GM21619 (cell line): Measurements from ENCODE around the gene STPG3.

Source experiments
- ATAC-seq: cut with Tn5 transposase; IDR thresholded peaks from one replicate; pipeline ENCODE4 v1.9.1; 2021; ENCODE audit not compliant: unreplicated experiment

Gene STPG3

GRCh38 chr9:137264067-137264466 lies 13.0 kb downstream of the STPG3 start:
- ATAC-seq, result no peak

DNA sequence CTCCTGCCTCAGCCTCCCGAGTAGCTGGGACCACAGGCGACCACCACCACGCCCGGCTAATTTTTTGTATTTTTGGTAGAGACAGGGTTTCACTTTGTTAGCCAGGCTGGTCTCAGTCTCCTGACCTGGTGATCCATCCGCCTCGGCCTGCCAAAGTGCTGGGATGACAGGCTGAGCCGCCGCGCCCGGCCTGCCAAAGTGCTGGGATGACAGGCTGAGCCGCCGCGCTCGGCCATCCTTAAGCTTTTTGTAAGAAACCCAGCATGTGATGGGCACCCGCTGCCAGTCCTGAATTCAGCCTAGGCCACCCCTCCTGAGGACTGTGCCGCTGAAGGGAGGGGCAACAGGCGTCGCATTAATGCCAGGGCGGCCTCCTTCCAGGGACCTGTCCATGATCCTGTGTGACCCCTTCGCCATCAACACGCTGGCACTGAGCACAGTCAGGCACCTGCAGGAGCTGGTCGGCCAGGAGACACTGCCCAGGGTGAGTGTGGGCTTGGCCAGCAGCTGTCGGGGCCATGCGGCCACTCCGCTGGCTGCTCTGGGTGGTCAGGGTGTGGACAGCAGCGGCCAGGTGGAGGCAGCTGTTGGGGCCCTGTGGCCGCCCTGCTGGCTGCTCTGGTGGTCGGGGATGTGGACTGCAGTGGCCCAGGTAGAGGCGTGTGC lies 14.5 kb downstream of the STPG3 start:
- ATAC-seq, result no peak

- ATAC-seq, result no peak
These were observed 15.1 kb downstream of the STPG3 start for GRCh38 chr9:137266162-137266527.

DNA sequence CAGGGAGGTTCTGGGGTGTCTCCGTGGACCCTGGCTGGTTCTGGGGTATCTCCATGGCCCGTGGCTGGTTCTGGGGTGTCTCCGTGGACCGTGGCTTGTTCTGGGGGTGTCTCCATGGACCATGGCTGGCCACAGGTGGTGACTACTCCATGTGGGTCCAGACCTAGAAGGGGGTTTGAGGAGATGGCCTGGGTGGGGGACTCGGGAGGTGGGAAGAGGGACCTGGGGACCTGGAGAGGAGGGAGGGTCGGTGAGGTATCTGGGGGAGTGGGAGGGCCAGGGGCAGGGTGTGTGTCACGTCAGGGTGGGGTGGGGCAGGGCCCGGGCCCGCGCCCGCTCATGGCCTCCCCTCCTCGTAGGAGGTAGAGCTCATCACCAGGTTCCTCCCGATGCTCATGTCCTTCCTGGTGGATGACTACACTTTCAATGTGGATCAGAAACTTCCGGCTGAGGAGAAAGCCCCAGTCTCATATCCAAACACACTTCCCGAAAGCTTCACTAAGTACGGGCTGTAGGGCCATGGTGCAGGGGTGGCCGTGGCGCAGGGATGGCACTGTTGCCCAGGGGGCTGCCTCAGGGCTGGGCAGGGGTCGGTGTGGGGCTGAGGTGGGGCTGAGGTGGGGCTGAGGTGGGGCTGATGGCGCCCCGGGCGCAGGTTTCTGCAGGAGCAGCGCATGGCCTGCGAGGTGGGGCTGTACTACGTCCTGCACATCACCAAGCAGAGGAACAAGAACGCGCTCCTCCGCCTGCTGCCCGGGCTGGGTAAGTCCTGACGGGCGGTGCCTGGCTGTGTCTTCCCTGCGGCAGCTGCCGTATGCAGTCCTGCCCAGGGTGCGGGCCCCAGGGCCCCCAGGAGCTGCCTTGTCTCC lies 15.7 kb downstream of the STPG3 start:
- ATAC-seq, result no peak

- ATAC-seq, result no peak
These were observed 16.9 kb downstream of the STPG3 start for GRCh38 chr9:137267933-137268355.

DNA sequence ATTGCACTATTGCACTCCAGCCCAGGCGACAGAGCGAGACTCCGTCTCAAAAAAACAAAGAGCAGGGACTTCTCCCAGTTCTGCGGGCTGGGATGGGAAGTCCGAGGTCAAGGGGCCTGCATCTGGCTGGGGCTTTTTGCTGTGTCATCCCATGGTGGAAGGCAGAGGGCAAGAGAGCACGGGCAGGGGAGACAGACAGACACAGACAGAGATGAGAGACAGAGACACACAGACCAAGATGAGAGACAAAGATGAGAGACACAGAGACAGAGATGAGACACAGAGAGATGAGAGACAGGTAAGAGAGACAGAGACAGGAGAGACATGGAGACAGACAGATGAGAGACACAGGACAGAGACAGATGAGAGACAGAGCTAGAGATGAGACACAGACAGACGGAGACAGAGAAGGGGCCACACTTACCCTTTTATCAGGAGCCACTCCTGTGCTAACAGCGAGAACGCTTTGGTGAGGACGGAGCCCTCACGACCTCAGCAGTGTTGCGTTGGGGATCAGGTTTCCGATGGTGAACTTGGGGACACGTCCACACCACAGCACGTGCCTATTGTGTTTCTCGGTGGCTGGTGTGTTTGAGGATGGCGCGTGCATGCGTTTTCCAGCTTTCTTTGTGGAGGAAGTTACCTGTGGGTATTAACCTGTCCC lies 17.6 kb downstream of the STPG3 start:
- ATAC-seq, result no peak

GRCh38 chr9:137269231-137269772 lies 18.2 kb downstream of the STPG3 start:
- no peak for ATAC-seq

GRCh38 chr9:137270929-137271695 lies 20.0 kb downstream of the STPG3 start:
- no peak for ATAC-seq

DNA sequence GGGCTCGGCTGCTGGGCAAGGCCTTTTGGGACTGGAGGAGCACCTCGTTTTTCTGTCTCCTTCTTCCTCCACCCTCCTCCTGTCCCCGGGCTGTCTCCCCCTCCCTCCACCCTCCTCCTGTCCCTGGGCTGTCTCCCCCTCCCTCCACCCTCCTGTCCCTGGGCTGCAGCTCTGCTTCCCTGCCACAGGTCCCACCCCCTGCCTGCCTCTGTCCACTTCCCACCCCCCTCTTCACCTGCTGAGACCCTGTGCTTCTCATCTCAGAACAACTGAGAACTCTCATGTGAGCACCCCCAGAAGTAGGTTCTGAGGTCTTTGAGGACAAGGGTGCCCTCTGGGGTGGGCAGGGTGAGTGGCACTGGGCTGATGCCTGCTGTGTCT lies 20.6 kb downstream of the STPG3 start:
- no peak for ATAC-seq

- no peak for ATAC-seq
These were observed 21.4 kb downstream of the STPG3 start for GRCh38 chr9:137272241-137273094.

DNA sequence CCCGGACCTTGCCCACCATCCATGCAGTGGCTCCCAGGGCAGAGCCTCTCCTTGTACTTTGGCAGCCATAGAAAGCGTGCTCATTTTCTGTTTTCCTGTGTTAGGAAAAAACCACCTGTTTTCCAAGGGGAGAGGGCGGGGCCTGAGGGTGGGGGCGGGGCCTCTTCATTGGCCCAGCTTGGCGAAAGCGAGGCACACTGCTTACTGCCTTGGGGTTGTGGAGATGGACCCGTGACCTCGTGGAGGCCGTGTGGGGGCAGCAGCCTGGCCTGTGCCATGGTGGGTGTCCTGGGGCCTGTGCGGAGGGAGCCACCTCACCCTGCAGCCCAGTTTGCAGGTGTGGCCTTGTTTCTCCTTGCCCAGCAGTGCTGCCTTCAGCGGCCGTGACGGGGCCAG lies 22.0 kb downstream of the STPG3 start:
- no peak for ATAC-seq

- no peak for ATAC-seq
These were observed 22.7 kb downstream of the STPG3 start for GRCh38 chr9:137273611-137274320.

GRCh38 chr9:137275203-137275587 lies 24.1 kb downstream of the STPG3 start:
- no peak for ATAC-seq

DNA sequence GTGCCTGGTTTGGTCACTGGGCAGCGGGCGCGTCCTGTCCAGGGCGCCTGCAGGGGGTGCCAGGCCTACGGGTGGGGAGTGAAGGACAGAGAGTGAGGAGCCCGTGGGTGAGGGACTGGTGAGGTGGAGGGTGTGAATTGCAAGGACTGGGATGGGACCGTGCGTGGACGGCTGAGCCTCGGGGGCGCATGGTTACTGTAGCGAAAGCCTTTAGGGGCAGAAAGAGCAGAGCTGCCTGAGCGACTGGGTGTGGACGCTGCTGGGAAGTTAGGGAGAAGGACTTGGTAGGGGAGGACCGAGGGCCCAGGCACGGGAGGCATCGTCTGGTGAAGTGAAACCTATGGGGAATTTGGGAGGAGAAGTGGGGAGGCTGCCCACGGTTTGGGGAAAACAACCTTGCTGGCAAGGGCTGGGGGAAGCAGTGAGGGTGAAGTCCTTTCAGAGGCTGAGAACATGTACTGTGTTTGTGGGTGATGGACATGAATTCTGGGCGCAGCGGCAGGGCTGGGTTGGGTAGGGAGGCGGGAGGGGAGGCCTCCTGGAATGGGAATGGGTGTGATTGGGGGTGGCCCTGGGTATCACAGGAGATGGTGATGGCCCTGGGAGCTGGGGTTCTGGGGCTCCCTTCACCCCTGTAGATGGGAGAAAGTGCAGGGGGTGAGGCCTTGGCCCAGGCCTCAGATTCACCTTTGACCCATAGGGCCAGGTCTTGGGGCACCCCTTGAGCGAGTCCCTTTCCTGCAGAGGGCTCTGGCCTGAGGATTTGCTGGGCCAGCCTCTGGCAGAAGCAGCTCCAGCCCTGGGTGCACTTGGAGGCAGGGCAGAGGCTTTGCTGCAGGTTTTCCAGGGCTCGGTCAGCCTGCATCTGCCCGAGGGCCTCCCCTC lies 24.7 kb downstream of the STPG3 start:
- no peak for ATAC-seq

DNA sequence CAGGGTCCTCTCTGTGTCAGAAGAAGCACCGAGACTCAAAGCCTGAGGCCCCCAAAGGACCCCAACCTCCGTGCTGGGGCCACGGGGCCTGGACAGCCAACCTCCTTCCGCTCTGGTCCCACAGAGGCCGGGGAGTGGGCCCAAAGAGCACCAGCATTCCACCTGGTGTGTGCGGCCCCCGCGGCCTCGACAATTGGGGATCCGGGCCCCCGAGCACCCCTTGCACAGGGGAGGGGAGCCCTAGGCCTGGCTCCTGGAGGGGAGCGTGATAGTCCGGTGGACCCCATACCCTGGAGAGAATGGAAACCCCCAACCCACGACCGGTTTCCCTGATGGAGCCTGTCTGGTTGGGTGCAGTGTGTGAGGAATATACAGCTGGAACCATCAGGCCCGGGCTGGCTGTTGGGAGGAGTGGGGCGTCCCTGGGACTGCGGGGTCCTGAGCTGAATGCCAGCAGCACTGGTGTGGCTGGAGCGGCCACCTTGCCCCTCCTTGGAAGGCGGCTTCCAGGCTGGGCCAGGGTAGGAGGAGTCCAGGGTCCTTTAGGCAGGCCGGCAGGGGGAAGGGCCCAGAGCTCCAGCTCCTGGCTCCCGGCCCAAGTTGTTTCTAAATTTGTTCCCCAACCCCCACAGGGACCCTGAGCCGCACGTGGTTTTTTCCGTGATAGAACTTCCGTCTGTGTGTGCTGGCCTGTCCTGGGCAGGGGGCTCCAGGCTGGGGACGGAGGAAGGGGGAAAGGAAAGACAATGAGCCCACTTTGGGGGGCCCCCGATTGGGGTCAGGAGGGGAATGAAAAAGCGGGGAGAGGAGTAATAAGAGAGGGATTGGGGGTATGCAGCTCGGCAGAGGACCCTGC lies 25.6 kb downstream of the STPG3 start:
- ATAC-seq, result no peak

- ATAC-seq, result peak; percentile 76
These were observed 26.4 kb downstream of the STPG3 start, which contains the start of gene TOR4A for GRCh38 chr9:137277329-137278041. TOR4A (plus strand) TSS chr9:137277726; CDS start chr9:137278690, 964 bp downstream.
